WTC11 (cell line): Measurements from ENCODE around the gene TMC6.

Experiments
- CBFB ChIP-seq: sonication (generic); formaldehyde crosslinking; IDR thresholded peaks from 2 replicates; pipeline ENCODE4 v1.8.1; 2022; ENCODE audit warnings: mild to moderate bottlenecking, low read depth, missing genetic modification reagents
- CTCF ChIP-seq: fragments of 200-600 bp; IDR thresholded peaks from 2 replicates; pipeline ENCODE4 v1.8.0; 2022; ENCODE audit warnings: antibody characterized with exemption
- ESRRA ChIP-seq: sonication (generic); formaldehyde crosslinking; IDR thresholded peaks from 2 replicates; pipeline ENCODE4 v1.8.1; 2022; ENCODE audit warnings: mild to moderate bottlenecking, missing genetic modification reagents, borderline replicate concordance
- MAX ChIP-seq: sonication (generic); formaldehyde crosslinking; IDR thresholded peaks from 2 replicates; pipeline ENCODE4 v1.8.0; 2022; ENCODE audit warnings: mild to moderate bottlenecking, missing genetic modification reagents
- MYBL2 ChIP-seq: sonication (generic); formaldehyde crosslinking; IDR thresholded peaks from 2 replicates; pipeline ENCODE4 v1.8.1; 2023; ENCODE audit warnings: mild to moderate bottlenecking, moderate library complexity, missing genetic modification reagents
- PRDM15 ChIP-seq: sonication (generic); formaldehyde crosslinking; IDR thresholded peaks from 2 replicates; pipeline ENCODE4 v1.8.0; 2022; ENCODE audit warnings: missing genetic modification reagents
- RELA ChIP-seq: sonication (generic); formaldehyde crosslinking; IDR thresholded peaks from 2 replicates; pipeline ENCODE4 v1.8.1; 2022; ENCODE audit warnings: missing genetic modification reagents, mild to moderate bottlenecking, borderline replicate concordance
- TEAD1 ChIP-seq: sonication (generic); formaldehyde crosslinking; IDR thresholded peaks from 2 replicates; pipeline ENCODE4 v1.8.0; 2022; ENCODE audit warnings: mild to moderate bottlenecking, missing genetic modification reagents
- TP53 ChIP-seq: sonication (generic); formaldehyde crosslinking; IDR thresholded peaks from 2 replicates; pipeline ENCODE4 v1.8.1; 2023; ENCODE audit warnings: mild to moderate bottlenecking, missing genetic modification reagents
- USF2 ChIP-seq: sonication (generic); formaldehyde crosslinking; IDR thresholded peaks from 2 replicates; pipeline ENCODE4 v1.8.1; 2023; ENCODE audit warnings: mild to moderate bottlenecking, missing genetic modification reagents, moderate library complexity
- ZNF512 ChIP-seq: sonication (generic); formaldehyde crosslinking; IDR thresholded peaks from 2 replicates; pipeline ENCODE4 v1.8.1; 2022; ENCODE audit warnings: missing genetic modification reagents, borderline replicate concordance

- TF ChIP-seq CTCF (no peak), MAX (no peak), MYBL2 (CRISPR knock-in tag) (no peak), TEAD1 (CRISPR knock-in tag) (no peak), PRDM15 (no peak), ESRRA (CRISPR knock-in tag) (no peak), CBFB (CRISPR knock-in tag) (no peak), TP53 (CRISPR knock-in tag) (no peak), USF2 (CRISPR knock-in tag) (no peak), ZNF512 (CRISPR knock-in tag) (no peak), RELA (no peak)
Measured at GRCh38 chr17:78095035-78095434, 33.5 kb downstream of the TMC6 start.
